ENCODE measurements around the gene SLC32A1.

- peak; percentile 20 for TF ChIP-seq EZH2 (IDR thresholded peaks at IDR 0.05; ENCODE audit: insufficient read depth, poor library complexity, severe bottlenecking)
- TF ChIP-seq EZH2phosphoT487 (IDR thresholded peaks at IDR 0.05; ENCODE audit: insufficient read depth, low read depth) = 0 out of 2 replicates have a peak, but pooled peaks have one; percentile 44
Measured at GRCh38 chr20:38724626-38725147, 401 bp downstream of the SLC32A1 start.
